ENCODE measurements around the gene MOV10. TPM values are rescaled to one million over a fixed set of nuclear protein-coding genes. Genes with fewer than 3 reads are reported as not detected.

MOV10 gene, protein sequence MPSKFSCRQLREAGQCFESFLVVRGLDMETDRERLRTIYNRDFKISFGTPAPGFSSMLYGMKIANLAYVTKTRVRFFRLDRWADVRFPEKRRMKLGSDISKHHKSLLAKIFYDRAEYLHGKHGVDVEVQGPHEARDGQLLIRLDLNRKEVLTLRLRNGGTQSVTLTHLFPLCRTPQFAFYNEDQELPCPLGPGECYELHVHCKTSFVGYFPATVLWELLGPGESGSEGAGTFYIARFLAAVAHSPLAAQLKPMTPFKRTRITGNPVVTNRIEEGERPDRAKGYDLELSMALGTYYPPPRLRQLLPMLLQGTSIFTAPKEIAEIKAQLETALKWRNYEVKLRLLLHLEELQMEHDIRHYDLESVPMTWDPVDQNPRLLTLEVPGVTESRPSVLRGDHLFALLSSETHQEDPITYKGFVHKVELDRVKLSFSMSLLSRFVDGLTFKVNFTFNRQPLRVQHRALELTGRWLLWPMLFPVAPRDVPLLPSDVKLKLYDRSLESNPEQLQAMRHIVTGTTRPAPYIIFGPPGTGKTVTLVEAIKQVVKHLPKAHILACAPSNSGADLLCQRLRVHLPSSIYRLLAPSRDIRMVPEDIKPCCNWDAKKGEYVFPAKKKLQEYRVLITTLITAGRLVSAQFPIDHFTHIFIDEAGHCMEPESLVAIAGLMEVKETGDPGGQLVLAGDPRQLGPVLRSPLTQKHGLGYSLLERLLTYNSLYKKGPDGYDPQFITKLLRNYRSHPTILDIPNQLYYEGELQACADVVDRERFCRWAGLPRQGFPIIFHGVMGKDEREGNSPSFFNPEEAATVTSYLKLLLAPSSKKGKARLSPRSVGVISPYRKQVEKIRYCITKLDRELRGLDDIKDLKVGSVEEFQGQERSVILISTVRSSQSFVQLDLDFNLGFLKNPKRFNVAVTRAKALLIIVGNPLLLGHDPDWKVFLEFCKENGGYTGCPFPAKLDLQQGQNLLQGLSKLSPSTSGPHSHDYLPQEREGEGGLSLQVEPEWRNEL
- total RNA-seq (103 and 113 TPM in 2 replicates), polyA plus RNA-seq (97.1 and 98.0 TPM in 2 replicates), polyA minus RNA-seq (70.9 and 100 TPM in 2 replicates), Bru-seq, nascent RNA (percentile 71 among the genes with signal in this experiment), BruChase-seq, experiment 1, labeled RNA remaining after a 6-hour chase (percentile 81 among the genes with signal in this experiment), BruChase-seq, experiment 2, labeled RNA remaining after a 2-hour chase (percentile 80 among the genes with signal in this experiment)
- 57.2 and 77.0 TPM in 2 replicates for polyA plus RNA-seq (2011; cell fraction: cytosol; rRNA removed)
- 307 and 333 TPM in 2 replicates for polyA plus RNA-seq (2011; cell fraction: nucleus; rRNA removed)
- 53.5 and 58.7 TPM in 2 replicates for polyA plus RNA-seq (2012)
- polyA minus RNA-seq (2011; cell fraction: cytosol; rRNA and poly(A)+ RNA removed) = 36.7 TPM
- 88.9 and 98.3 TPM in 2 replicates for polyA minus RNA-seq (2011; cell fraction: nucleus; rRNA and poly(A)+ RNA removed)
- long read RNA-seq, transcript MOV10-203 (21 exons, 3,552 nt) = major isoform, 47 of 158 reads
- long read RNA-seq, transcript MOV10-204 (21 exons, 3,641 nt) = minor isoform, 16 of 158 reads
- long read RNA-seq, transcript MOV10-201 (20 exons, 3,383 nt) = minor isoform, 35 of 158 reads
- long read RNA-seq, partial matches to known transcripts = 37 of 158 reads
- long read RNA-seq, other reads (novel, unspliced or antisense) = 22 of 158 reads

- H3K9ac ChIP-seq (replicated peaks; ENCODE audit: extremely low read depth, insufficient read depth, low read length) = peak within 1 kb of the TSS; percentile 78
- H4K20me1 ChIP-seq (replicated peaks; ENCODE audit: control insufficient read depth, extremely low read depth, insufficient read depth, low read length) = peaks cover 2% of the 10 kb centered on the region
- TF ChIP-seq FOS (IDR thresholded peaks at IDR 0.05; ENCODE audit: borderline replicate concordance, insufficient read depth, low read length) (no peak), POLR2A (IDR thresholded peaks at IDR 0.05; ENCODE audit: low read depth, low read length) (peak; percentile 56), POLR2AphosphoS5 (IDR thresholded peaks at IDR 0.05; ENCODE audit: insufficient read depth, low read depth, low read length) (peak; percentile 64)
- TF ChIP-seq, protein P1, sequence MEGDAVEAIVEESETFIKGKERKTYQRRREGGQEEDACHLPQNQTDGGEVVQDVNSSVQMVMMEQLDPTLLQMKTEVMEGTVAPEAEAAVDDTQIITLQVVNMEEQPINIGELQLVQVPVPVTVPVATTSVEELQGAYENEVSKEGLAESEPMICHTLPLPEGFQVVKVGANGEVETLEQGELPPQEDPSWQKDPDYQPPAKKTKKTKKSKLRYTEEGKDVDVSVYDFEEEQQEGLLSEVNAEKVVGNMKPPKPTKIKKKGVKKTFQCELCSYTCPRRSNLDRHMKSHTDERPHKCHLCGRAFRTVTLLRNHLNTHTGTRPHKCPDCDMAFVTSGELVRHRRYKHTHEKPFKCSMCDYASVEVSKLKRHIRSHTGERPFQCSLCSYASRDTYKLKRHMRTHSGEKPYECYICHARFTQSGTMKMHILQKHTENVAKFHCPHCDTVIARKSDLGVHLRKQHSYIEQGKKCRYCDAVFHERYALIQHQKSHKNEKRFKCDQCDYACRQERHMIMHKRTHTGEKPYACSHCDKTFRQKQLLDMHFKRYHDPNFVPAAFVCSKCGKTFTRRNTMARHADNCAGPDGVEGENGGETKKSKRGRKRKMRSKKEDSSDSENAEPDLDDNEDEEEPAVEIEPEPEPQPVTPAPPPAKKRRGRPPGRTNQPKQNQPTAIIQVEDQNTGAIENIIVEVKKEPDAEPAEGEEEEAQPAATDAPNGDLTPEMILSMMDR (IDR thresholded peaks at IDR 0.05; ENCODE audit: extremely low read depth in 1 of 2, insufficient read depth in 1 of 2, low read depth in 1 of 2, low read length in 2 of 2) = no peak
- FAIRE-seq (no peak), DNase-seq (ENCODE audit: low read depth, low spot score) (peak; percentile 81)
- no peaks in the 10 kb centered on the region for H3K9me3 ChIP-seq (replicated peaks; ENCODE audit: control insufficient read depth, insufficient read depth, low read length)
- dilution Hi-C loops (cut with MboI; ENCODE audit: extremely low pct_ligation_motif_present, low sequenced_read_pairs) = no loop called here
- H3K4me2 ChIP-seq (ENCODE audit: insufficient read depth, low read length) = peak within 1 kb of the TSS; percentile 90
- peaks cover 21% of the 10 kb centered on the region for H3K4me1 ChIP-seq (ENCODE audit: control insufficient read depth, extremely low read depth, insufficient read depth, low read length)
- H3K79me2 ChIP-seq (ENCODE audit: control insufficient read depth, insufficient read depth, low read length) = peaks cover 16% of the 10 kb centered on the region
- H2AFZ ChIP-seq (ENCODE audit: low read depth, low read length) = peak within 1 kb of the TSS; percentile 74
- POLR2A ChIA-PET = interaction anchor here (0.7 to 3.6 kb wide), 6 partner anchors 26 to 280 kb away, joined by 3 to 19 read pairs (median 3); partner anchors contain the start of gene CTTNBP2NL
- H3K9me1 ChIP-seq (replicated peaks; ENCODE audit: control insufficient read depth, extremely low read depth, insufficient read depth, low read length) = no peaks in the 10 kb centered on the region
- intact Hi-C loops (cut with micrococcal nuclease) = loop anchor here (1.0 to 2.0 kb wide), 6 partner anchors 26 to 283 kb away; partner anchors contain the start of genes CAPZA1 and ST7L
- H3K36me3 ChIP-seq (ENCODE audit: control insufficient read depth in 2 of 2, extremely low read depth in 1 of 2, insufficient read depth in 2 of 2, low read length in 2 of 2) = peaks cover 0 to 16% of the 10 kb centered on the region in 2 experiments
- CTCF ChIA-PET = interaction anchor here (0.7 to 5.5 kb wide), 22 partner anchors 13 to 284 kb away, joined by 3 to 57 read pairs (median 6); partner anchors contain the start of genes CTTNBP2NL, PPM1J and RHOC
- no peaks in the 10 kb centered on the region for H3K27me3 ChIP-seq (ENCODE audit: control insufficient read depth in 2 of 2, insufficient read depth in 2 of 2, low read length in 2 of 2)
- BruUV-seq (replicated peaks) = TSS peak; percentile 56
- H3K4me3 ChIP-seq (replicated peaks in 1 of 3; ENCODE audit: insufficient read depth in 1 of 3, low read depth in 1 of 3, low read length in 3 of 3) = peak within 1 kb of the TSS; percentile 67 to 88 (median 82)
- H3K27ac ChIP-seq (ENCODE audit: insufficient read depth, low read depth, low read length) = peak within 1 kb of the TSS; percentile 69
Measured at GRCh38 chr1:112674440-112674985, at the start of gene MOV10. TSS of gene MOV10 (plus strand) at chr1:112674659. CDS start at chr1:112674913, 254 bp downstream.
